ENCODE data around the gene MCAM. TPM values are rescaled to one million over a fixed set of nuclear protein-coding genes. Genes with fewer than 3 reads are reported as not detected.

Gene MCAM
- total and polyA plus RNA-seq, 8 donors, result 7.3 to 379 (median 70.4) TPM

DNA sequence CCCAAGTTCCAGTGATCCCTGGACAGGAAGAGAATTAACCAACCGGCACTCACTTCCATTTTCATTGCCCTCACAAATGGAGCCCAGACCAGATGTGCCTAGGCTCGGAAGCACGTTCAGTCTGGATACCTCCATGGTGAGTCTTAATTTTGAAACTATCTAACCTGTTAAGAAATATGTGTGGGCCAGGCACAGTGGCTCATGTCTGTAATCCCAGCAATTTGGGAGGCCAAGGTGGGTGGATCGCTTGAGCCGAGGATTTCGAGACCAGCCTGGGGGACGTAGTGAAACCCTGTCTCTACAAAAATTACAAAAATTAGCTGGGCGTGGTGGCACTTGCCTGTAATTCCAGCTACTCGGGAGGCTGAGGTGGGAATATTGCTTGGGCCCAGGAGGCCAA lies 31.5 kb downstream of the MCAM start:
- DNase-seq, result no peak
- Histone ChIP-seq H3K4me3 (no peak overlapping the region), H3K27me3 (no peaks in the 10 kb centered on the region), H3K9me3 (peaks cover 0 to 3% (median 0%) of the 10 kb centered on the region in 4 donors), H3K36me3 (peaks cover 19 to 68% (median 56%) of the 10 kb centered on the region in 4 donors), H3K27ac (no peak overlapping the region), H3K4me1 (peaks cover 0 to 10% (median 6%) of the 10 kb centered on the region in 4 donors)
- 95 to 98% (median 97%) methylated on average over 9 of the region's 9 CpGs for WGBS, 5 donors
- intact Hi-C loops (cut with DNase I; ENCODE audit: low total_unique reads), result no loop called here
- TF ChIP-seq, protein P1, sequence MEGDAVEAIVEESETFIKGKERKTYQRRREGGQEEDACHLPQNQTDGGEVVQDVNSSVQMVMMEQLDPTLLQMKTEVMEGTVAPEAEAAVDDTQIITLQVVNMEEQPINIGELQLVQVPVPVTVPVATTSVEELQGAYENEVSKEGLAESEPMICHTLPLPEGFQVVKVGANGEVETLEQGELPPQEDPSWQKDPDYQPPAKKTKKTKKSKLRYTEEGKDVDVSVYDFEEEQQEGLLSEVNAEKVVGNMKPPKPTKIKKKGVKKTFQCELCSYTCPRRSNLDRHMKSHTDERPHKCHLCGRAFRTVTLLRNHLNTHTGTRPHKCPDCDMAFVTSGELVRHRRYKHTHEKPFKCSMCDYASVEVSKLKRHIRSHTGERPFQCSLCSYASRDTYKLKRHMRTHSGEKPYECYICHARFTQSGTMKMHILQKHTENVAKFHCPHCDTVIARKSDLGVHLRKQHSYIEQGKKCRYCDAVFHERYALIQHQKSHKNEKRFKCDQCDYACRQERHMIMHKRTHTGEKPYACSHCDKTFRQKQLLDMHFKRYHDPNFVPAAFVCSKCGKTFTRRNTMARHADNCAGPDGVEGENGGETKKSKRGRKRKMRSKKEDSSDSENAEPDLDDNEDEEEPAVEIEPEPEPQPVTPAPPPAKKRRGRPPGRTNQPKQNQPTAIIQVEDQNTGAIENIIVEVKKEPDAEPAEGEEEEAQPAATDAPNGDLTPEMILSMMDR (IDR thresholded peaks at IDR 0.05), result no peak
- no peak for TF ChIP-seq POLR2A (IDR thresholded peaks at IDR 0.05)
- no peak for TF ChIP-seq EP300 (IDR thresholded peaks at IDR 0.05)
- TF ChIP-seq POLR2AphosphoS5 (IDR thresholded peaks at IDR 0.05), result no peak

DNA sequence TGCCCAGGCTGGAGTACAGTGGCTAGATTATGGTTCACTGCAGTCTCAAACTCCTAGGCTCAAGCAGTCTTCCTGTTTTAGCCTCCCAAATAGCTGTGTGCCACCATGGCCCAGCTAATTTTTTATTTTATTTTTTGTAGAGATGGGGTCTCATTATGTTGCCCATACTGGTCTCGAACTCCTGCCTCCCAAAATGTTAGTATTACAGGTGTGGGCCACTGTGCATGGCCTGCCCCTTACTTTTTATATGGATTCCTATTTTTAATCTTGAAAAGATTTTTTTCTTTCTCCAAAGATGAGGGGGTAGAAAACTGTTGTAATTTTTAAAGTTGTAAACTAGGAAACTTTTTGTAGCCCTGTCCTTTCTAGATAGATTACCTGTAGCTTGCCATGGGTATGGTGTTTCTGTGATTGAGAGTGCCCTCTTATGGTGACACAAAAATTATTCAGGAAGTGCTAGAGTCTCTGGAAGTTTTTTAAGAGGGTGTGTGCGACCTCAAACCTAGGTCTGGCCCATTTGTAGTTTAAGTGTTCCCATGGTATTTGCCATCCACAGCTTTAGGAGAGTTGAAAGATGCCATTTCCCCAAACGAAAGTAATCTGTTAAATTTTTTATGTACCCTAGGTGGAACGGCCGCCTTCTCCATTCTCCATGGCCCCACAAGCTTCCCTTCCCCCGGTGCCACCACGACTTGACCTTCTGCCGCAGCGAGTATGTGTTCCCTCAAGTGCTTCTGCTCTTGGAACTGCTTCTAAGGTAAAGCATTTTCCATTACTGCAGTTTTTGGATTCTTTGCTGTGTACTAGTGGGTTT lies 32.4 kb downstream of the MCAM start:
- Histone ChIP-seq H3K27me3 (no peaks in the 10 kb centered on the region), H3K9me3 (no peaks in the 10 kb centered on the region), H3K27ac (no peak overlapping the region), H3K4me1 (peaks cover 0 to 10% (median 6%) of the 10 kb centered on the region in 4 donors), H3K4me3 (no peak overlapping the region), H3K36me3 (peaks cover 19 to 68% (median 49%) of the 10 kb centered on the region in 4 donors)
- DNase-seq, result peak in 1 of 2 donors; percentile 74
- no peak for TF ChIP-seq POLR2A (IDR thresholded peaks at IDR 0.05)
- TF ChIP-seq, protein P1 (IDR thresholded peaks at IDR 0.05), result peak in 3 of 7 experiments; percentile 28 to 30 (median 28)
- WGBS, 5 donors, result 51 to 73% (median 65%) methylated on average over 9 of the region's 9 CpGs
- intact Hi-C loops (cut with DNase I; ENCODE audit: low total_unique reads), result no loop called here

DNA sequence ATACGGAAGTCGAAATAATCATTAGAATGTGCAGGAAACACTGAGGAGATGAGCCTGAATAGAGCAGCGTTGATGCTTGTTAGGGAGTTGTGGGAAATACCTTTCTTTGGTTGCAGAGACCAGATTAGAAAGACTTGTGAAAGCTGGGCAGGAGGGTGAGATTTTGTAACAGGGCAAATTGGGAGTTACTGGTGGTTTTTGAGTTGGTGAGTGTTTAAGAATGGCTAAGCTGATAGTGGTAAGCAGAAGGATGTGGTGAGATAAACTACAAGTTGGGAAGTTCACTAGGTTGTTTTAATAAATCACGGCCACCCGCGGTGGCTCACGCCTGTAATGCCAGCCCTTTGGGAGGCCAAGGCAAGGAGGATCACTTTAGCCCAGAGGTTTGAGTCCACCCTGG lies 34.4 kb downstream of the MCAM start:
- intact Hi-C loops (cut with DNase I; ENCODE audit: low total_unique reads), result no loop called here

DNA sequence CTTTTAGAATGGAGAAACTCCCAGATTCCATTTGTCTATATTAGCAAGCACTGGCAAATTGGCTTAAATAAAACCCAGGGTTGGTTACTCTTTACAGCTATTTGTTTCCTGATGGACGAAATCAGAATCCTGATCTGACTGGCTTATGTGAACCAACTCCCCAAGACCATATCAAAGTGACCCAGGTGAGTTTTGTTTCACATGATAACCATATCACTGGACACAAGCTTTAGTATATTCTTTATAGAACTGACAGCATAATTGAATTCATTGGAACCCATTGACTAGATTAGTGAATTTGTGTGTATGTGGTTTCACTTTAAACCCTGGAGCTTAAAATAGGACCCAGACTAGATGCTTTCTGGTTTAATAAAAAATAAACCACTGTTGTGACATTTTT lies 39.3 kb downstream of the MCAM start:
- intact Hi-C loops (cut with DNase I; ENCODE audit: low total_unique reads), result no loop called here
- TF ChIP-seq POLR2A (IDR thresholded peaks at IDR 0.05), result no peak
- no peak for TF ChIP-seq EP300 (IDR thresholded peaks at IDR 0.05)
- TF ChIP-seq, protein P1 (IDR thresholded peaks at IDR 0.05), result no peak
- no peak for TF ChIP-seq POLR2AphosphoS5 (IDR thresholded peaks at IDR 0.05)
- no peak for DNase-seq
- no peaks in the 10 kb centered on the region for H3K27me3 ChIP-seq
- 86 to 91% (median 88%) methylated on average over 1 of the region's 1 CpG for WGBS, 5 donors
- H3K9me3 ChIP-seq, result no peaks in the 10 kb centered on the region
- no peaks in the 10 kb centered on the region for H3K4me1 ChIP-seq
- peaks cover 14 to 97% (median 71%) of the 10 kb centered on the region in 4 donors for H3K36me3 ChIP-seq
- no peak overlapping the region for H3K27ac ChIP-seq
- H3K4me3 ChIP-seq, result no peak overlapping the region

More for the DNA sequence above, 34.4 kb downstream of the MCAM start:
- 82 to 95% (median 85%) methylated on average over 7 of the region's 7 CpGs for WGBS, 5 donors
- TF ChIP-seq POLR2AphosphoS5 (IDR thresholded peaks at IDR 0.05) (no peak), EP300 (IDR thresholded peaks at IDR 0.05) (no peak), POLR2A (IDR thresholded peaks at IDR 0.05) (no peak)
- TF ChIP-seq, protein P1 (IDR thresholded peaks at IDR 0.05), result no peak
- no peak overlapping the region for H3K27ac ChIP-seq
- peaks cover 0 to 10% (median 6%) of the 10 kb centered on the region in 4 donors for H3K4me1 ChIP-seq
- no peak overlapping the region for H3K4me3 ChIP-seq
- H3K9me3 ChIP-seq, result no peaks in the 10 kb centered on the region
- no peaks in the 10 kb centered on the region for H3K27me3 ChIP-seq
- no peak for DNase-seq
- H3K36me3 ChIP-seq, result peaks cover 16 to 78% (median 52%) of the 10 kb centered on the region in 4 donors
